Astrocyte of the spinal cord (primary cell): Measurements from ENCODE around the gene CDK3.

ENCODE experiments used
- DNase-seq: peaks from one replicate; pipeline ENCODE4 v3.0.0; 2011; ENCODE audit warnings: low read depth, low spot score
- H3K4me3 ChIP-seq: 2 replicates; pipeline ENCODE4 v1.5.1; 2011; ENCODE audit warnings: low read depth, mild to moderate bottlenecking, low read length, moderate library complexity
- CTCF ChIP-seq: IDR thresholded peaks from 2 replicates; pipeline ENCODE4 v1.5.1; 2012; ENCODE audit warnings: low read depth, mild to moderate bottlenecking, low read length, inconsistent platforms
- in situ Hi-C: cut with HindIII; loops from 2 replicates; pipeline ENCODE4 v1.10.0; 2017; ENCODE audit warnings: low sequenced_read_pairs

Gene CDK3

GRCh38 chr17:76008208-76008607 lies 7.6 kb downstream of the CDK3 start:
- no peak for DNase-seq
- in situ Hi-C loops = no loop called here
- no peak overlapping the region for H3K4me3 ChIP-seq
- no peak for TF ChIP-seq CTCF

- in situ Hi-C loops = no loop called here
- DNase-seq = no peak
Observed at GRCh38 chr17:76008630-76009425, 8.2 kb downstream of the CDK3 start.

GRCh38 chr17:76009447-76009846 lies 8.8 kb downstream of the CDK3 start:
- no peak for TF ChIP-seq CTCF
- DNase-seq = no peak
- no peak overlapping the region for H3K4me3 ChIP-seq
- in situ Hi-C loops = no loop called here

More at GRCh38 chr17:76008630-76009425, 8.2 kb downstream of the CDK3 start:
- no peak overlapping the region for H3K4me3 ChIP-seq
- no peak for TF ChIP-seq CTCF

- DNase-seq = no peak
- TF ChIP-seq CTCF = no peak
- in situ Hi-C loops = no loop called here
- no peak overlapping the region for H3K4me3 ChIP-seq
Observed at GRCh38 chr17:76009969-76010661, 9.5 kb downstream of the CDK3 start.

- no peak overlapping the region for H3K4me3 ChIP-seq
- DNase-seq = no peak
- in situ Hi-C loops = no loop called here
Observed at GRCh38 chr17:76011951-76012350, 11.3 kb downstream of the CDK3 start.

More at GRCh38 chr17:76011951-76012350, 11.3 kb downstream of the CDK3 start:
- TF ChIP-seq CTCF = no peak
